Right lobe of liver (tissue), 6 donors: Measurements from ENCODE around the gene IQCH. TPM values are rescaled to one million over a fixed set of nuclear protein-coding genes. Genes with fewer than 3 reads are reported as not detected.

Experiments
- ATAC-seq, 4 donors: fragments of 200-7000 bp; cut with Tn5 transposase; one replicate each; pipeline ENCODE4 v1.9.1; 2020; ENCODE audit warnings: mild to moderate bottlenecking in 4 of 4, moderate library complexity in 4 of 4
- DNase-seq, 3 donors: peaks; one replicate each; pipeline ENCODE4 v3.0.0-alpha.2; 2020
- H3K27ac ChIP-seq, 3 donors: fragments of 200-600 bp; one replicate each; pipeline ENCODE4 v1.8.0; 2022
- H3K27me3 ChIP-seq, 2 donors: fragments of 200-600 bp; one replicate each; pipeline ENCODE4 v1.8.0; 2022
- H3K36me3 ChIP-seq, 4 donors: fragments of 200-600 bp; sonication (generic) in 1 of 4; one replicate each; pipeline versions ENCODE4 v1.5.1 to v1.8.0; 2017 to 2022; ENCODE audit warnings: control low read depth in 1 of 4
- H3K4me1 ChIP-seq, 4 donors: fragments of 200-600 bp; sonication (generic) in 1 of 4; one replicate each; pipeline versions ENCODE4 v1.5.1 to v1.8.0; 2017 to 2022; ENCODE audit warnings: control low read depth in 1 of 4
- H3K4me3 ChIP-seq, 3 donors: fragments of 200-600 bp; one replicate each; pipeline ENCODE4 v1.8.0; 2022
- H3K9me3 ChIP-seq, 4 donors: fragments of 200-600 bp; sonication (generic) in 1 of 4; one replicate each; pipeline versions ENCODE4 v1.5.1 to v1.8.0; 2017 to 2022; ENCODE audit warnings: control low read depth in 1 of 4
- POLR2A ChIP-seq: fragments of 450-650 bp; IDR thresholded peaks from one replicate; pipeline ENCODE4 v1.6.1; 2017; ENCODE audit warnings: antibody characterized with exemption, mild to moderate bottlenecking
- WGBS: methylation state at CpG from one replicate; pipeline ENCODE4 v1.1.6; 2018; ENCODE audit warnings: low coverage, low lambda C conversion rate; ENCODE audit not compliant: insufficient coverage; ENCODE audit errors: missing lambda C conversion rate; 5-methylcytosine and 5-hydroxymethylcytosine counted together
- intact Hi-C, 2 donors: fragments of 100-400 bp; cut with DNase I; formaldehyde crosslinking; loops; one replicate each; pipeline versions ENCODE4 v1.11.2 to v1.14.1; 2022
- total RNA-seq, 6 experiments: library from RNA; depleted of rRNA in 2 of 6; stranded (reverse); fragments of >200 nt in 2 of 6; fragmentation: NEBNext Ultra II Directional in 3 of 6; extraction: Animal tissue kit (Norgen Biotek cat#: 25700) in 3 of 6; gene quantifications; one replicate each; pipeline versions ENCODE4 v1.1.0 to v1.2.4, GENCODE V29; 2016 to 2023
- TF ChIP-seq, protein P1 (sequence below), 4 donors: fragments of 200-600 bp in 3 of 4; fragments of 450-650 bp in 1 of 4; IDR thresholded peaks; one replicate each; pipeline versions ENCODE4 v1.5.1 to v1.8.0; 2016 to 2022; ENCODE audit warnings: antibody characterized with exemption in 4 of 4, mild to moderate bottlenecking in 2 of 4
- donor health status: DM: no; HTN: yes; CAD: no.
- donor health status: DM: no; HTN: no; CAD: no.
- donor health status: DM: no; HTN: no; CAD: no.
- donor health status: DM: no; HTN: yes; CAD: no.
- donor health status: DM: no; HTN: yes; CAD: no.

The IQCH gene
- total RNA-seq, 6 experiments from 2014 or later: 0.91 to 2.3 (median 1.4) TPM

- no peak overlapping the region for H3K27ac ChIP-seq
- H3K4me3 ChIP-seq: no peak overlapping the region
- WGBS: 83% methylated on average over 5 of the region's 5 CpGs
- intact Hi-C loops: loop anchor here in 1 of 2 donors (10.0 kb wide), 1 partner anchor 329 kb away; no protein-coding TSS in a partner anchor
- DNase-seq (no peak), ATAC-seq (peak in 3 of 4 donors; percentile 41 to 63 (median 54))
- no peak for TF ChIP-seq POLR2A
- TF ChIP-seq, protein P1, sequence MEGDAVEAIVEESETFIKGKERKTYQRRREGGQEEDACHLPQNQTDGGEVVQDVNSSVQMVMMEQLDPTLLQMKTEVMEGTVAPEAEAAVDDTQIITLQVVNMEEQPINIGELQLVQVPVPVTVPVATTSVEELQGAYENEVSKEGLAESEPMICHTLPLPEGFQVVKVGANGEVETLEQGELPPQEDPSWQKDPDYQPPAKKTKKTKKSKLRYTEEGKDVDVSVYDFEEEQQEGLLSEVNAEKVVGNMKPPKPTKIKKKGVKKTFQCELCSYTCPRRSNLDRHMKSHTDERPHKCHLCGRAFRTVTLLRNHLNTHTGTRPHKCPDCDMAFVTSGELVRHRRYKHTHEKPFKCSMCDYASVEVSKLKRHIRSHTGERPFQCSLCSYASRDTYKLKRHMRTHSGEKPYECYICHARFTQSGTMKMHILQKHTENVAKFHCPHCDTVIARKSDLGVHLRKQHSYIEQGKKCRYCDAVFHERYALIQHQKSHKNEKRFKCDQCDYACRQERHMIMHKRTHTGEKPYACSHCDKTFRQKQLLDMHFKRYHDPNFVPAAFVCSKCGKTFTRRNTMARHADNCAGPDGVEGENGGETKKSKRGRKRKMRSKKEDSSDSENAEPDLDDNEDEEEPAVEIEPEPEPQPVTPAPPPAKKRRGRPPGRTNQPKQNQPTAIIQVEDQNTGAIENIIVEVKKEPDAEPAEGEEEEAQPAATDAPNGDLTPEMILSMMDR (IDR thresholded peaks at IDR 0.05): no peak
- H3K9me3 ChIP-seq: no peaks in the 10 kb centered on the region
- no peaks in the 10 kb centered on the region for H3K36me3 ChIP-seq
- H3K4me1 ChIP-seq: no peaks in the 10 kb centered on the region
- no peaks in the 10 kb centered on the region for H3K27me3 ChIP-seq
These were observed 251.3 kb downstream of the IQCH start for GRCh38 chr15:67505675-67506572.

DNA sequence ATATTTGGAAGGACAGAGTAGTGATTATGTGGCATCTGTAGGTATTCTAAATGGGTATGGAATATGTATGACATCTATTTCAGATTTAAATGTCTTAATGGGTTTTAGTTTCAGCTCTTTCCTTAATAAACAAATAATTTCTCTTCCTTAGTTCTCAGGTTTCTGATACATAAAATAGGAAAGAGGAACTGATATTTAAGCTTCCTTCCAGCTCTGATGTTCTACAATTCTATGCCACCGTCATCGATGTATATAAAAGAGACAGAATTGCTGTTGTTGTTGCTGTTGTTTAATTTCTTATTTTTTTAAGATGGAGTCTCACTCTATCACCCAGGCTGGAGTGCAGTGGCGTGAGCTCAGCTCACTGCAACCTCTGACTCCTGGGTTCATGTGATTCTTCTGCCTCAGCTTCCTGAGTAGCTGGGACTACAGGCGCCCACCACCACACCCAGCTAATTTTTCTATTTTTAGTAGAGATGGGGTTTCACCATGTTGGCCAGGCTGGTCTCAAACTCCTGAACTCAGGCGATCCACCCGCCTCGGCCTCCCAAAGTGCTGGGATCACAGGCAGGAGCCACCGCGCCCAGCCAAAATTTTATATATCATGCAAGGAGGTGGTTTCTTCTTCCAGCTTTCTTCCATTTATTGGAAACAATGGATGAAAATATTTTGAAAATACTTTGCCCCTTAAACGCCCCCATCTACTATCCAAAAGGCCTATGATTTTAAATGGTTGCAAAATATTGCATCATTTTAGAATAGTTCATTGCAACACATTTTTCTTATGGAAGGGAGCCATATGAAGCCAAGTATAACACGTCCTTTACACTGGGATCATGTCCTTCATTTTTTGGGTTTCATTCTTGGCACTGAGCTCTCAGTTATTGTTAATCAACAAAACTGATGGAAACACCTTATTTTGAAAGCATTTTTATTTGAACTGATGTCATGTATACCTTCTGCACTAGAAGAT is 252.5 kb downstream of the IQCH start:
- Histone ChIP-seq H3K4me3 (no peak overlapping the region), H3K9me3 (no peaks in the 10 kb centered on the region), H3K36me3 (no peaks in the 10 kb centered on the region), H3K27me3 (no peaks in the 10 kb centered on the region), H3K4me1 (no peaks in the 10 kb centered on the region), H3K27ac (no peak overlapping the region)
- 74% methylated on average over 8 of the region's 11 CpGs for WGBS
- TF ChIP-seq, protein P1 (IDR thresholded peaks at IDR 0.05): no peak
- no peak for TF ChIP-seq POLR2A
- intact Hi-C loops: loop anchor here in 1 of 2 donors (10.0 kb wide), 1 partner anchor 328 kb away; no protein-coding TSS in a partner anchor
- DNase-seq (no peak), ATAC-seq (peak in 1 of 4 donors; percentile 26)

- no peaks in the 10 kb centered on the region for H3K9me3 ChIP-seq
- DNase-seq (no peak), ATAC-seq (no peak)
- 94% methylated on average over 3 of the region's 3 CpGs for WGBS
- H3K27me3 ChIP-seq: no peaks in the 10 kb centered on the region
- no peak for TF ChIP-seq POLR2A
- TF ChIP-seq, protein P1 (IDR thresholded peaks at IDR 0.05): no peak
- no peak overlapping the region for H3K4me3 ChIP-seq
- no peaks in the 10 kb centered on the region for H3K4me1 ChIP-seq
- intact Hi-C loops: loop anchor here in 1 of 2 donors (10.0 kb wide), 1 partner anchor 326 kb away; no protein-coding TSS in a partner anchor
- H3K27ac ChIP-seq: no peak overlapping the region
- H3K36me3 ChIP-seq: peaks cover 0 to 8% (median 0%) of the 10 kb centered on the region in 4 donors
These were observed 253.8 kb downstream of the IQCH start for GRCh38 chr15:67508407-67508806.

DNA sequence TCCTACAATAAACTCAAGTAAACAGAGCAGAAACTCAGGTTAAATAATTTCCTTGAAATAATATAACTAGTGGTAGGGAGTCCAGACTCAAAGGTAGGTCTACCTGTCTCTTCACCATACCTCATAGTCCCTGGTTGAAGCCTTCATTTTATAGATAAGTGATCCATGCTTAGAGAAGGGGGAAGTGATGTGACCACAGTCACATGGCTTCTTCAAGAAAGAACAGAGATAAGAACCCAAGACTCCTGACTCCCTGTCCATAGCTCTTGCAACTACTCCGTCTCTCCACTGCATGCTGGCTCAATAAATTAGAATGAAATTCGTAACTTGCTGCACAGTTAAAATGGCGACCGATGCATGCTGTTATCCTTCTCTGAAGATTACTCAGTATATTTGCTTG is 255.3 kb downstream of the IQCH start:
- DNase-seq (no peak), ATAC-seq (no peak)
- H3K9me3 ChIP-seq: no peaks in the 10 kb centered on the region
- TF ChIP-seq, protein P1 (IDR thresholded peaks at IDR 0.05): no peak
- no peak for TF ChIP-seq POLR2A
- no peak overlapping the region for H3K27ac ChIP-seq
- intact Hi-C loops: loop anchor here in 1 of 2 donors (10.0 kb wide), 1 partner anchor 325 kb away; no protein-coding TSS in a partner anchor
- no peaks in the 10 kb centered on the region for H3K27me3 ChIP-seq
- H3K4me1 ChIP-seq: no peaks in the 10 kb centered on the region
- 85% methylated on average over 4 of the region's 4 CpGs for WGBS
- H3K4me3 ChIP-seq: no peak overlapping the region
- H3K36me3 ChIP-seq: peaks cover 0 to 15% (median 0%) of the 10 kb centered on the region in 4 donors
